ENCODE data around the gene CEP131. TPM values are rescaled to one million over a fixed set of nuclear protein-coding genes. Genes with fewer than 3 reads are reported as not detected.
"Not testable (repeated sequence)": the region's sequence is repeated elsewhere in the genome, so short reads cannot be mapped to it uniquely, and the experiment has no call there.

The CEP131 gene
- total RNA-seq, 8 experiments from 2014 or later = 5.0 to 34.3 (median 14.8) TPM

GRCh38 chr17:81160306-81160705 lies 62.5 kb downstream of the CEP131 start:
- no peak overlapping the region for H3K4me3 ChIP-seq
- H3K27ac ChIP-seq = no peak overlapping the region
- in situ Hi-C loops (cut with MboI; ENCODE audit: low pct_unique_long_range_greater_than_20kb in 2 of 9, low sequenced_read_pairs in 9 of 9, unreplicated experiment in 9 of 9) = no loop called here
- no CpG with 5 or more reads among the region's 28 CpGs for WGBS, 10 experiments
- H3K4me1 ChIP-seq (replicated peaks in 1 of 2) = peaks cover 9 to 11% of the 10 kb centered on the region in 2 donors
- ATAC-seq (replicated peaks in 6 of 8) = no peak

- no peak for ATAC-seq (replicated peaks in 6 of 8)
- WGBS, 10 experiments = 80% methylated on average over 1 to 2 of the region's 25 CpGs; no CpG with 5 or more reads in 8 of the 10 experiments
These were observed 63.0 kb downstream of the CEP131 start for GRCh38 chr17:81159611-81160265.

GRCh38 chr17:81158688-81159590 lies 63.8 kb downstream of the CEP131 start:
- no peak overlapping the region for H3K4me3 ChIP-seq
- WGBS, 10 experiments = 83 to 94% (median 92%) methylated on average over 1 to 8 of the region's 43 CpGs; no CpG with 5 or more reads in 7 of the 10 experiments
- H3K4me1 ChIP-seq (replicated peaks in 1 of 2) = no peaks in the 10 kb centered on the region
- H3K27ac ChIP-seq = no peak overlapping the region
- no peak for ATAC-seq (replicated peaks in 6 of 8)
- in situ Hi-C loops (cut with MboI; ENCODE audit: low pct_unique_long_range_greater_than_20kb in 2 of 9, low sequenced_read_pairs in 9 of 9, unreplicated experiment in 9 of 9) = no loop called here

More at GRCh38 chr17:81159611-81160265, 63.0 kb downstream of the CEP131 start:
- H3K4me3 ChIP-seq = no peak overlapping the region
- H3K4me1 ChIP-seq (replicated peaks in 1 of 2) = peaks cover 4 to 6% of the 10 kb centered on the region in 2 donors
- H3K27ac ChIP-seq = no peak overlapping the region
- in situ Hi-C loops (cut with MboI; ENCODE audit: low pct_unique_long_range_greater_than_20kb in 2 of 9, low sequenced_read_pairs in 9 of 9, unreplicated experiment in 9 of 9) = no loop called here

DNA sequence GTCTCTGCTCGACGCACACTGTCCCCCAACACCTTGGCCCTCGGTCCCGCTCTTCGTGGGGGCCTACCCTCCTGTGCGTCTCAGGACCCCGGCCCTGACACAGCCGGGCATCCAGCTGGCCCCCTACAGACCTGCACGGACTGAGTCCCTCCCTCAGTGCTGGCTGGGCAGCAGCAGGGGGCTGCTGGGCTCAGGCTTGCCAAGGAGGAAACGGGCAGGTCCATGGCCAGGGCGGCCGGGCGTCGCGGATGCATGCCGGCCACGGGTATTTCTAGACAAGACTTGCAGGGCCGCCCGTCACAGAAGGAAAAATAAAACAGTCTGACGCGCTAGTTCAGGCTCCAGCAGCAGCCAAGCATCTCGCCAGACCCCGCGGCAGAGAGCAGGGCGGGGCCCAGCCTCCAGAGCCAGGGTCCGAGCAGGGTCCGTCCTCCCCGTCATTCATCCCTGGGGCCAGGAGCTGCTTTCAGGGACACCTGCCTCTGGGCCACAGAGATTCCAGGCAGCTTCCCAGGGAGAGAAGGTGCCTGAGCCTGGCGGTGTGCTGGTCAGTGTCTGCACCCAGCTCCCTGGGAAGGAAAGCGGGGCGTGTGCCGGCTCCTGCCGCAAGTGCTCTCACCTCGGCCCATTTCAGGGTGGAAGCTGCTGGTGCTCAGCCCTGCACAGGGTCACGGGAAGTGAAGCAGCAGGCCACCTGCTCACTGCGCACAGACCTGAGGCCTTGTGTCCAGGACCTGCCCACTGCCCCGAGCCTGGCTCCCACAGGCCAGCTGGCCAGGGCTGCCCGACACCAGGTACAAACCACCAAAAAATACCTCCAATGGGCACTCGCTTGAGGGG lies 64.7 kb downstream of the CEP131 start:
- no peak overlapping the region for H3K27ac ChIP-seq
- H3K4me3 ChIP-seq = no peak overlapping the region
- 57 to 91% (median 78%) methylated on average over 2 to 16 of the region's 39 CpGs; no CpG with 5 or more reads in 3 of the 10 experiments for WGBS, 10 experiments

GRCh38 chr17:81156866-81157805 lies 65.6 kb downstream of the CEP131 start:
- no peaks in the 10 kb centered on the region for H3K4me1 ChIP-seq (replicated peaks in 1 of 2)
- H3K4me3 ChIP-seq = no peak overlapping the region
- in situ Hi-C loops (cut with MboI; ENCODE audit: low pct_unique_long_range_greater_than_20kb in 2 of 9, low sequenced_read_pairs in 9 of 9, unreplicated experiment in 9 of 9) = no loop called here
- ATAC-seq (replicated peaks in 6 of 8) = peak in 1 of 8 experiments; percentile 6
- H3K27ac ChIP-seq = no peak overlapping the region
- WGBS, 10 experiments = 30 to 100% (median 90%) methylated on average over 1 to 7 of the region's 38 CpGs; no CpG with 5 or more reads in 6 of the 10 experiments

More for the DNA sequence above, 64.7 kb downstream of the CEP131 start:
- no peak for ATAC-seq (replicated peaks in 6 of 8)
- in situ Hi-C loops (cut with MboI; ENCODE audit: low pct_unique_long_range_greater_than_20kb in 2 of 9, low sequenced_read_pairs in 9 of 9, unreplicated experiment in 9 of 9) = no loop called here
- H3K4me1 ChIP-seq (replicated peaks in 1 of 2) = no peaks in the 10 kb centered on the region

DNA sequence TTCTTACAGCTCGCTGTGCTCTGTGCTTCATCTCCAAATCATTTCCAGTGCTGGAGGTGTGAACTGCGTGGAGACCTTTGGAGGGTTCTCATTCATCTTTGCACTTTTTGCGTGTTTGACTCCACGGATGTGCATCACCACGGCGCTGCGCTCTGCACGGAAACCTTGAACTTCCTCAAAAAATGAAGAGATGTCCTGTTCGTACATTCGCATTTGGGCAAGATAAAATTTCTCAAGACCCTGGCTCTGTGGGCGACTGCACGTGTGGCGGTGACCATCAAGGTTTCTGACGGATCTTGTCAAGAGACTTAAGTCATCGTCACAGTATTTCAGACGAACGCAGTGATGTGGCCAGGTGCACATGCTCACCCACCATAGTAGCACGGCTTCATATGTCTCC lies 67.8 kb downstream of the CEP131 start:
- Histone ChIP-seq H3K4me3 (no peak overlapping the region), H3K4me1 (replicated peaks in 1 of 2) (no peaks in the 10 kb centered on the region), H3K27ac (no peak overlapping the region)
- no peak for ATAC-seq (replicated peaks in 6 of 8)
- 73 to 100% (median 98%) methylated on average over 1 to 14 of the region's 18 CpGs for WGBS, 10 experiments
- in situ Hi-C loops (cut with MboI; ENCODE audit: low pct_unique_long_range_greater_than_20kb in 2 of 9, low sequenced_read_pairs in 9 of 9, unreplicated experiment in 9 of 9) = no loop called here

GRCh38 chr17:81154016-81154415 lies 68.7 kb downstream of the CEP131 start:
- 45 to 93% (median 81%) methylated on average over 4 to 8 of the region's 9 CpGs; no CpG with 5 or more reads in 1 of the 10 experiments for WGBS, 10 experiments
- ATAC-seq (replicated peaks in 6 of 8); H3K27ac ChIP-seq; in situ Hi-C loops (cut with MboI; ENCODE audit: low pct_unique_long_range_greater_than_20kb in 2 of 9, low sequenced_read_pairs in 9 of 9, unreplicated experiment in 9 of 9); H3K4me1 ChIP-seq (replicated peaks in 1 of 2); H3K4me3 ChIP-seq: not testable (repeated sequence)

GRCh38 chr17:81153340-81153803 lies 69.4 kb downstream of the CEP131 start:
- peak in 3 of 8 experiments; percentile 59 to 98 (median 96) for ATAC-seq (replicated peaks in 6 of 8)
- in situ Hi-C loops (cut with MboI; ENCODE audit: low pct_unique_long_range_greater_than_20kb in 2 of 9, low sequenced_read_pairs in 9 of 9, unreplicated experiment in 9 of 9) = no loop called here
- WGBS, 10 experiments = 39 to 90% (median 76%) methylated on average over 3 to 14 of the region's 17 CpGs; no CpG with 5 or more reads in 4 of the 10 experiments
- Histone ChIP-seq H3K27ac (no peak overlapping the region), H3K4me3 (no peak overlapping the region), H3K4me1 (replicated peaks in 1 of 2) (no peaks in the 10 kb centered on the region)

DNA sequence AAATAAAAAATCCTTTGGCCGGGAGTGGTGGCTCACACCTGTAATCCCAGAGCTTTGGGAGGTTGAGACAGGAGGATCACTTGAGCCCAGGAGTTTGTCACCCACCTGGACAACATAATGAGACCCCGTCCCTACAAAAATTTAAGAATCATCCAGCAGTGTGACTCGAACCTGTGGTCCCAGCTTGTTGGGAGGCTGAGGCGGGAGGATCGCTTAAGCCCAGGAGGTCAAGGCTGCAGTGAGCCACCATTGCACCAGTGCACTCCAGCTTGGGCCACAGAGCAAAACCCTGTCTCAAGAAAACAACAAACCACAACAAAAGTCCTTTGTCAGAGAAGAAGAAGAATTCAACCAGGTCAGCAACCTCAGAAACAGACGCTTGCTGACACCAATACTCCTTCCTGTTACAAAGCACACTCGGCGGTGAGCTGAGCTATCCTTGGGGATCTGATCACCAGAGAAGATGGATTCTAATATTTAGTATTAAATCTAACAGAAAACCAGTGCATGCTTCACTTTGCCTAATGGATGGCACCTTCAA lies 70.4 kb downstream of the CEP131 start:
- ATAC-seq (replicated peaks in 6 of 8) = no peak
- Histone ChIP-seq H3K4me3 (no peak overlapping the region), H3K4me1 (replicated peaks in 1 of 2) (no peaks in the 10 kb centered on the region), H3K27ac (no peak overlapping the region)
- in situ Hi-C loops (cut with MboI; ENCODE audit: low pct_unique_long_range_greater_than_20kb in 2 of 9, low sequenced_read_pairs in 9 of 9, unreplicated experiment in 9 of 9) = no loop called here
- 55 to 100% (median 83%) methylated on average over 1 to 7 of the region's 8 CpGs; no CpG with 5 or more reads in 3 of the 10 experiments for WGBS, 10 experiments

DNA sequence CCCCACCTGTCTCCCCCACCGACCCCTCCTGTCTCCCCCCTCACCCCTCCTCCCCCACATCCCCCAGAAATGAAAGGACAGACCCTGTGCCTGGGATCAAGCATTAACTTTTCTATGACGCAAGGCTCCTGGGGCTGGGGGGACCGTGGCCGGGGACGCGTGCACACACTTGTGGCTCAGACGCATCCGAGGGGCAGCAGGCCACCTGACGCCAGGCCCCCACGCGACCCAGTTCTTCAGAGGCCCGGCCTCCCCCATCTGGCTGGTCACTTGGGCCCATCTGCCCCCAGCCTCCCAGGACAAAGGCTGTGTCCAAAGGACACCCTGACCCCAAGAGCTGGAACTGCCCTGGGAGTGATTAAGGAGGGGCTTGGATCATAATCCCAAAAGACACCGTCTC lies 71.5 kb downstream of the CEP131 start:
- no peak overlapping the region for H3K4me3 ChIP-seq
- no CpG with 5 or more reads among the region's 13 CpGs for WGBS, 10 experiments
- H3K27ac ChIP-seq = no peak overlapping the region
- H3K4me1 ChIP-seq (replicated peaks in 1 of 2) = no peaks in the 10 kb centered on the region
- no peak for ATAC-seq (replicated peaks in 6 of 8)
- in situ Hi-C loops (cut with MboI; ENCODE audit: low pct_unique_long_range_greater_than_20kb in 2 of 9, low sequenced_read_pairs in 9 of 9, unreplicated experiment in 9 of 9) = no loop called here

GRCh38 chr17:81150377-81151077 lies 72.2 kb downstream of the CEP131 start:
- H3K4me1 ChIP-seq (replicated peaks in 1 of 2) = no peaks in the 10 kb centered on the region
- 71 to 89% methylated on average over 3 to 8 of the region's 14 CpGs; no CpG with 5 or more reads in 8 of the 10 experiments for WGBS, 10 experiments
- in situ Hi-C loops (cut with MboI; ENCODE audit: low pct_unique_long_range_greater_than_20kb in 2 of 9, low sequenced_read_pairs in 9 of 9, unreplicated experiment in 9 of 9) = no loop called here

More at GRCh38 chr17:81150377-81151077, 72.2 kb downstream of the CEP131 start:
- no peak for ATAC-seq (replicated peaks in 6 of 8)
- Histone ChIP-seq H3K4me3 (no peak overlapping the region), H3K27ac (no peak overlapping the region)
